Activated CD4-positive, alpha-beta T cell treated with anti-CD3 and anti-CD28 coated beads for 1 hour (primary cell): ENCODE data around the gene RASGRF1.
"Not testable (repeated sequence)": the region's sequence is repeated elsewhere in the genome, so short reads cannot be mapped to it uniquely, and the experiment has no call there.

Experiments used
- DNase-seq: peaks from one replicate; pipeline ENCODE4 v3.0.0-alpha.2; 2020

RASGRF1 gene

GRCh38 chr15:79035111-79035601 lies 55.4 kb downstream of the RASGRF1 start:
- DNase-seq: no peak

- no peak for DNase-seq
Measured at GRCh38 chr15:79034284-79034683, 56.3 kb downstream of the RASGRF1 start.

GRCh38 chr15:79032656-79033055 lies 57.9 kb downstream of the RASGRF1 start:
- no peak for DNase-seq

- DNase-seq: no peak
Measured at GRCh38 chr15:79031821-79032220, 58.8 kb downstream of the RASGRF1 start.

- no peak for DNase-seq
Measured at GRCh38 chr15:79031201-79031600, 59.4 kb downstream of the RASGRF1 start.

- DNase-seq: no peak
Measured at GRCh38 chr15:79030470-79030869, 60.1 kb downstream of the RASGRF1 start.

- no peak for DNase-seq
Measured at GRCh38 chr15:79028411-79028964, 62.1 kb downstream of the RASGRF1 start.

GRCh38 chr15:79027532-79028410 lies 62.8 kb downstream of the RASGRF1 start:
- DNase-seq: no peak

- DNase-seq: no peak
Measured at GRCh38 chr15:79025802-79026201, 64.8 kb downstream of the RASGRF1 start.

GRCh38 chr15:79025201-79025600 lies 65.4 kb downstream of the RASGRF1 start:
- no peak for DNase-seq

- not testable (repeated sequence) for DNase-seq
Measured at GRCh38 chr15:79024493-79024892, 66.1 kb downstream of the RASGRF1 start.

- DNase-seq: no peak
Measured at GRCh38 chr15:79023918-79024317, 66.7 kb downstream of the RASGRF1 start.

GRCh38 chr15:79023546-79023890 lies 67.1 kb downstream of the RASGRF1 start:
- DNase-seq: no peak

GRCh38 chr15:79018960-79019359 lies 71.6 kb downstream of the RASGRF1 start:
- DNase-seq: no peak

- DNase-seq: no peak
Measured at GRCh38 chr15:79017953-79018352, 72.6 kb downstream of the RASGRF1 start.

- no peak for DNase-seq
Measured at GRCh38 chr15:79016527-79017170, 73.9 kb downstream of the RASGRF1 start.

GRCh38 chr15:79015416-79015815 lies 75.2 kb downstream of the RASGRF1 start:
- DNase-seq: no peak

- no peak for DNase-seq
Measured at GRCh38 chr15:79010278-79010677, 80.3 kb downstream of the RASGRF1 start.

GRCh38 chr15:79009379-79009778 lies 81.2 kb downstream of the RASGRF1 start:
- DNase-seq: no peak

- no peak for DNase-seq
Measured at GRCh38 chr15:79008659-79009058, 81.9 kb downstream of the RASGRF1 start.

- DNase-seq: no peak
Measured at GRCh38 chr15:79007066-79007465, 83.5 kb downstream of the RASGRF1 start.

GRCh38 chr15:79006071-79006470 lies 84.5 kb downstream of the RASGRF1 start:
- DNase-seq: no peak

GRCh38 chr15:79004336-79004735 lies 86.2 kb downstream of the RASGRF1 start:
- DNase-seq: no peak

GRCh38 chr15:79003896-79004295 lies 86.7 kb downstream of the RASGRF1 start:
- no peak for DNase-seq
